GM12878 (cell line): ENCODE measurements around the gene NEAT1. TPM values are rescaled to one million over a fixed set of nuclear protein-coding genes. Genes with fewer than 3 reads are reported as not detected.

Experiments
- BCL11A ChIP-seq: IDR thresholded peaks from 2 replicates; pipeline ENCODE4 v1.6.1; 2011; ENCODE audit warnings: low read depth, low read length
- BCL3 ChIP-seq: IDR thresholded peaks from 2 replicates; pipeline ENCODE4 v1.6.1; 2011; ENCODE audit warnings: borderline replicate concordance, low read depth, mild to moderate bottlenecking, moderate library complexity, low read length; ENCODE audit not compliant: insufficient read depth, poor library complexity, severe bottlenecking
- EED ChIP-seq: sonication (generic); IDR thresholded peaks from 2 replicates; pipeline ENCODE4 v1.6.1; 2016; ENCODE audit warnings: antibody characterized with exemption, low read depth
- ETV6 ChIP-seq, 2 experiments: fragments of 450-650 bp in 1 of 2; IDR thresholded peaks in 1 of 2; conservative IDR thresholded peaks in 1 of 2; 2 replicates each; pipeline ENCODE4 v1.6.1; 2014; ENCODE audit warnings: antibody characterized with exemption in 1 of 2, borderline replicate concordance in 1 of 2, low read depth in 1 of 2, mild to moderate bottlenecking in 1 of 2, moderate library complexity in 1 of 2
- HDGF ChIP-seq: fragments of 450-650 bp; IDR thresholded peaks from 2 replicates; pipeline ENCODE4 v1.6.1; 2016; ENCODE audit warnings: antibody characterized with exemption
- MLLT1 ChIP-seq: fragments of 450-650 bp; IDR thresholded peaks from 2 replicates; pipeline ENCODE4 v1.6.1; 2016; ENCODE audit warnings: mild to moderate bottlenecking
- NBN ChIP-seq: fragments of 450-650 bp; IDR thresholded peaks from 2 replicates; pipeline ENCODE4 v1.6.1; 2016
- NKRF ChIP-seq: fragments of 450-650 bp; conservative IDR thresholded peaks from 2 replicates; pipeline ENCODE4 v1.6.1; 2017; ENCODE audit warnings: mild to moderate bottlenecking, moderate library complexity
- REST ChIP-seq: IDR thresholded peaks from 2 replicates; pipeline ENCODE4 v1.6.1; 2012; ENCODE audit warnings: mild to moderate bottlenecking, low read depth, low read length
- SMC3 ChIP-seq: IDR thresholded peaks from 2 replicates; pipeline ENCODE4 v1.6.1; 2011; ENCODE audit warnings: low read length, improper control_type of control experiment, borderline replicate concordance
- YBX1 ChIP-seq: fragments of 450-650 bp; IDR thresholded peaks from 2 replicates; pipeline ENCODE4 v1.6.1; 2016; ENCODE audit warnings: antibody characterized with exemption
- ZBED1 ChIP-seq: IDR thresholded peaks from 2 replicates; pipeline ENCODE4 v1.6.1; 2016; ENCODE audit warnings: borderline replicate concordance
- polyA plus RNA-seq, 11 experiments: library from polyadenylated mRNA; depleted of rRNA in 4 of 11; unstranded in 6 of 11; stranded (reverse) in 5 of 11; fragments of >200 nt; fragmentation: Nextera tagmentation in 4 of 11; fragmentation: Illumina TruSeq in 1 of 11; extraction: Ambion mirVana in 4 of 11; extraction: Trizol in 1 of 11; gene quantifications; 1 replicate in 1 of 11; 2 replicates in 10 of 11; pipeline versions ENCODE4 v1.2.1 to v1.2.3, GENCODE V29; 2011 to 2016; ENCODE audit warnings: inconsistent platforms in 2 of 11, missing spikeins in 2 of 11, low read depth in 1 of 11
- total RNA-seq, 4 experiments: library from RNA; depleted of rRNA in 3 of 4; stranded (reverse); fragments of >200 nt in 3 of 4; fragmentation: Illumina TruSeq in 1 of 4; extraction: Trizol in 1 of 4; gene quantifications; 2 replicates each; pipeline versions ENCODE4 v1.2.1 to v1.2.3, GENCODE V29; 2013 to 2021

The NEAT1 gene
- total and polyA plus RNA-seq, 10 of the 15 experiments (the other 5 are each of a cell fraction or from before 2014, with no cell fraction given): 13.6 to 328 (median 69.4) TPM

GRCh38 chr11:65429068-65429681, 6.6 kb downstream of the NEAT1 start (continued):
- TF ChIP-seq REST (no peak), NKRF (no peak), BCL11A (0 out of 2 replicates have a peak, but pooled peaks have one; percentile 44), YBX1 (0 out of 2 replicates have a peak, but pooled peaks have one; percentile 25), HDGF (peak; percentile 75), BCL3 (peak; percentile 82), ETV6 (conservative IDR thresholded peaks at IDR 0.05 in 1 of 2, IDR thresholded peaks at IDR 0.05 in 1 of 2; ENCODE audit: borderline replicate concordance in 1 of 2, low read depth in 1 of 2) (0 out of 4 replicates have a peak, but pooled peaks of 1 of the 2 experiments have one; percentile 27), SMC3 (no peak), NBN (peak; percentile 79), MLLT1 (peak; percentile 81), ZBED1 (0 out of 2 replicates have a peak, but pooled peaks have one; percentile 50), EED (no peak)
- TF ChIP-seq, all 136 proteins: peak for 16
